ENCODE measurements around the gene SLC9A7. TPM values are rescaled to one million over a fixed set of nuclear protein-coding genes. Genes with fewer than 3 reads are reported as not detected.

SLC9A7 gene
- total RNA-seq, 1 donor from 2014 or later, result 10.7 TPM

- TF ChIP-seq CTCF (conservative IDR thresholded peaks at IDR 0.05; ENCODE audit: low read depth, low read length), result no peak
- no peak for DNase-seq (ENCODE audit: low read depth)
These were observed 196.9 kb downstream of the SLC9A7 start for GRCh38 chrX:46561824-46562657.

GRCh38 chrX:46559062-46559461, 199.9 kb downstream of the SLC9A7 start:
- no peak overlapping the region for H3K4me3 ChIP-seq (ENCODE audit: low read depth, low read length)
- no peak for TF ChIP-seq CTCF (conservative IDR thresholded peaks at IDR 0.05; ENCODE audit: low read depth, low read length)
- no peak for DNase-seq (ENCODE audit: low read depth)

More at GRCh38 chrX:46561824-46562657, 196.9 kb downstream of the SLC9A7 start:
- no peak overlapping the region for H3K4me3 ChIP-seq (ENCODE audit: low read depth, low read length)

DNA sequence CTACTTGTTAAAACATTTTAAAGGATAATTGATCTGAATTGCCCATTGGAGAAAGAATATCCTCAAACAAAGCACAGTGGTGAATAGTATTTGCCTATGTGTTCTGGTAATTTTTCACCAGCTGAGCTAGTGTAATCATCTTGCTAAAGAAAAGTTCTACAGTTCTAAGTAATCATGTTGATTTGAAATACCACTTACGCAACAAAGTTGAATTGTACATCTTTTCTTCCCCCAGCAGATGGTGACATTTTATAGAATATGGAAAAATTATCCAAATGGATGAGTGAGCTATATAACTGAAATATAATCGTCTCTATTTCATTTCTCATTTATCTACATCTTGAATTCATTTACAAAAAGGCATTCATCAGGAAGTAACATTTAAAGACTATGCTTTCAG, 204.0 kb downstream of the SLC9A7 start:
- no peak for DNase-seq (ENCODE audit: low read depth)
- peak; percentile 23 for TF ChIP-seq CTCF (conservative IDR thresholded peaks at IDR 0.05; ENCODE audit: low read depth, low read length)
- H3K4me3 ChIP-seq (ENCODE audit: low read depth, low read length), result no peak overlapping the region

- DNase-seq (ENCODE audit: low read depth), result no peak
- H3K4me3 ChIP-seq (ENCODE audit: low read depth, low read length), result no peak overlapping the region
- no peak for TF ChIP-seq CTCF (conservative IDR thresholded peaks at IDR 0.05; ENCODE audit: low read depth, low read length)
These were observed 205.0 kb downstream of the SLC9A7 start for GRCh38 chrX:46553935-46554334.

- H3K4me3 ChIP-seq (ENCODE audit: low read depth, low read length), result no peak overlapping the region
- DNase-seq (ENCODE audit: low read depth), result no peak
- TF ChIP-seq CTCF (conservative IDR thresholded peaks at IDR 0.05; ENCODE audit: low read depth, low read length), result no peak
These were observed 207.3 kb downstream of the SLC9A7 start for GRCh38 chrX:46551494-46552128.

DNA sequence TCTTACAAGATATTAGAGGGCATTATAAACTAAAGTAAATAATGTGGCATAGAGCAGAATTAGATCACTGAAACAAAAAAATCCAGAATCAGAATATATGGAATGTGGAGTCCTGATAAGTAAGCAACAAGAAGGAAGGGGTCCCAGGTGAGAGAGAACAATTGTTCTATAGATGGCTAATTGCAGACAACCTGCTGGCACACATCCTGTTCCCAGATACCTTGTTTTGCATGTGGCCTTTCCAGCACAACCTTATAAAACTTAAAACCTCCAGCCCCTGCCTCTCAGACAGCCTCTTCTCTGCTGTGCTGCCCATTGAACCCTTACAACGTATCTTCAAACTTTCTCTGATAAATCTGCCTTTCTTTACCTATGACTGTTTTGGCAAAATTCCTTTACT, 209.0 kb downstream of the SLC9A7 start:
- no peak for TF ChIP-seq CTCF (conservative IDR thresholded peaks at IDR 0.05; ENCODE audit: low read depth, low read length)
- no peak for DNase-seq (ENCODE audit: low read depth)
- no peak overlapping the region for H3K4me3 ChIP-seq (ENCODE audit: low read depth, low read length)

Other genes with a start within 250 kb of the SLC9A7 start
- 0.75 and 2.0 TPM in 2 replicates for gene ZNF674, start 213.7 kb downstream of the SLC9A7 start, total RNA-seq
- gene CHST7, start 185.4 kb downstream of the SLC9A7 start, total RNA-seq, result 6.1 and 8.0 TPM in 2 replicates
- 7.0 and 16.3 TPM in 2 replicates for gene RP2, start 77.9 kb upstream of the SLC9A7 start, total RNA-seq
- gene JADE3, start 153.3 kb upstream of the SLC9A7 start, total RNA-seq, result 3.7 and 4.5 TPM in 2 replicates

All from epithelial cell of proximal tubule (primary cell).